Measurements from ENCODE around the gene PRKACB.

- TF ChIP-seq CTCF (IDR thresholded peaks at IDR 0.05) (no peak), POLR2A (IDR thresholded peaks at IDR 0.05) (no peak)
These were observed 120.9 kb downstream of the PRKACB start for GRCh38 chr1:84264961-84265360.
